HFFc6 (cell line): ENCODE data around the gene OR2C3. TPM values are rescaled to one million over a fixed set of nuclear protein-coding genes. Genes with fewer than 3 reads are reported as not detected.

Experiments
- DNase-seq: peaks from one replicate; pipeline ENCODE4 v3.0.0-alpha.2; 2018
- H3K27ac Mint-ChIP-seq: 2 replicates; pipeline ENCODE4 v1.8.0; 2020; ENCODE audit warnings: mild to moderate bottlenecking, mixed read lengths
- H3K27me3 Mint-ChIP-seq: 2 replicates; pipeline ENCODE4 v1.8.0; 2021; ENCODE audit warnings: mild to moderate bottlenecking, moderate library complexity, mixed read lengths; ENCODE audit not compliant: insufficient read depth
- H3K36me3 Mint-ChIP-seq: 2 replicates; pipeline ENCODE4 v1.8.0; 2021; ENCODE audit warnings: low read depth, mixed read lengths
- H3K4me1 Mint-ChIP-seq: 2 replicates; pipeline ENCODE4 v1.8.0; 2020; ENCODE audit warnings: low read depth, mixed read lengths
- H3K4me3 Mint-ChIP-seq: 2 replicates; pipeline ENCODE4 v1.8.0; 2020; ENCODE audit warnings: mild to moderate bottlenecking, moderate library complexity, mixed read lengths
- H3K9me3 Mint-ChIP-seq: 2 replicates; pipeline ENCODE4 v1.8.0; 2020; ENCODE audit warnings: mild to moderate bottlenecking, mixed read lengths
- CTCF ChIP-seq: fragments of 200-600 bp; sonication (generic); IDR thresholded peaks from 2 replicates; pipeline ENCODE4 v1.5.0; 2021; ENCODE audit warnings: antibody characterized with exemption, mild to moderate bottlenecking
- total RNA-seq, 6 experiments: library from RNA; stranded (reverse); fragmentation: NEBNext Ultra II Directional; extraction: Animal tissue kit (Norgen Biotek cat#: 25700); gene quantifications; 2 replicates in 1 of 6; 3 replicates in 5 of 6; pipeline ENCODE4 v1.2.3, GENCODE V29; 2021

The OR2C3 gene
- total RNA-seq, 6 experiments from 2014 or later = not detected

DNA sequence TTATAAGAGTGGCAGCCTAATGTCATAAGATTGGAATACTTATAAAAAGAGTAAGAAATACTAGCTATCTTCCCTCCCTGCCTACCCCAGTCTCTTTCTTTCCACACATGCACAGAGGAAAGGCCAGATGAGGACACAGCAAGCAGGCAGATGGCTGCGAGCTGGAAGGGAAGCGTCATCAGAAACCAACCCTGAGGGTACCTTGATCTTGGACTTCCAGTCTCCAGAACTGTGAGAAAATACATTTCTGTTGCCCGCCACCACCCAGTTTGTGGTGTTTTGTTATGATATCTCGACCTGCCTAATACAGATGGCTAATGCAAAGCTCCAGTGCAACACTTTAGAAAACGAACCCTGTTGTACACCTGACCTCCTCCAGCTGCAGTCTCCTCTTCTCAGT is 2.3 kb upstream of the OR2C3 start:
- Mint-ChIP-seq H3K4me1 (no peaks in the 10 kb centered on the region; the same call in 1 of the 2 replicates), H3K9me3 (peaks cover 6% of the 10 kb centered on the region; the same call in 1 of the 2 replicates), H3K27ac (no peak overlapping the region), H3K36me3 (no peaks in the 10 kb centered on the region), H3K27me3 (no peaks in the 10 kb centered on the region), H3K4me3 (no peak overlapping the region)
- DNase-seq = no peak
- no peak for TF ChIP-seq CTCF

DNA sequence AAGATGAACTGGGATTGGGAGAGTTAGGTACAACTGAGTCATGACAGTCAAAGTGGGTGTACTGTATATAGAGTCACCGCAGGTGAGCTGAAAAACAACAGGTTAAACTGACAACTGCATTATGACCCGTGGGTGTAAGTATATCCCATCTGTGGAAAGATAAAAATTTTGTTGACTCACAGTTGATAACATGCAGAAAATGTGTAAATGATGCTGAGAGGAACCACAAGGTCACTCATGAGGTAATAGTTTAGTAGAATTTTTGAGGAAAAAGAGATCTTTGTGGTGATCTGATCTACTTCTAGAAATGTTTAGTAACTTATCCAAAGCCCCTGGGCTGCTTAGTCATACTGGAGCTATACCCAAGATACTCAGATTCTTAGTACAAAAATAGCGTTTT is 838 bp downstream of the OR2C3 start:
- H3K27me3 Mint-ChIP-seq = no peaks in the 10 kb centered on the region; the same call in 1 of the 2 replicates
- H3K4me1 Mint-ChIP-seq = no peaks in the 10 kb centered on the region; the same call in 1 of the 2 replicates
- H3K4me3 Mint-ChIP-seq = no peak overlapping the region
- TF ChIP-seq CTCF = no peak
- H3K36me3 Mint-ChIP-seq = no peaks in the 10 kb centered on the region
- no peak overlapping the region for H3K27ac Mint-ChIP-seq
- DNase-seq = no peak
- peaks cover 12% of the 10 kb centered on the region; the same call in 1 of the 2 replicates for H3K9me3 Mint-ChIP-seq

- DNase-seq = no peak
- no peaks in the 10 kb centered on the region; the same call in 1 of the 2 replicates for H3K27me3 Mint-ChIP-seq
- H3K4me1 Mint-ChIP-seq = no peaks in the 10 kb centered on the region; the same call in 1 of the 2 replicates
- H3K4me3 Mint-ChIP-seq = no peak overlapping the region
- H3K36me3 Mint-ChIP-seq = no peaks in the 10 kb centered on the region
- H3K9me3 Mint-ChIP-seq = peaks cover 10% of the 10 kb centered on the region; the same call in 1 of the 2 replicates
- TF ChIP-seq CTCF = 0 out of 2 replicates have a peak, but pooled peaks have one; percentile 16
- no peak overlapping the region for H3K27ac Mint-ChIP-seq
Measured at GRCh38 chr1:247531937-247532336, 4.3 kb downstream of the OR2C3 start.

GRCh38 chr1:247530785-247531184 is 5.5 kb downstream of the OR2C3 start:
- no peak for TF ChIP-seq CTCF
- Mint-ChIP-seq H3K9me3 (peaks cover 10% of the 10 kb centered on the region; the same call in 1 of the 2 replicates), H3K27ac (no peak overlapping the region), H3K4me1 (no peaks in the 10 kb centered on the region; the same call in 1 of the 2 replicates), H3K4me3 (no peak overlapping the region), H3K36me3 (no peaks in the 10 kb centered on the region), H3K27me3 (no peaks in the 10 kb centered on the region; the same call in 1 of the 2 replicates)
- DNase-seq = no peak

GRCh38 chr1:247529771-247530355 is 6.4 kb downstream of the OR2C3 start:
- no peaks in the 10 kb centered on the region for H3K36me3 Mint-ChIP-seq

More at GRCh38 chr1:247529771-247530355, 6.4 kb downstream of the OR2C3 start:
- H3K4me1 Mint-ChIP-seq = no peaks in the 10 kb centered on the region
- H3K9me3 Mint-ChIP-seq = peaks cover 10% of the 10 kb centered on the region; the same call in 1 of the 2 replicates
- H3K27me3 Mint-ChIP-seq = no peaks in the 10 kb centered on the region; the same call in 1 of the 2 replicates
- H3K4me3 Mint-ChIP-seq = no peak overlapping the region
- H3K27ac Mint-ChIP-seq = no peak overlapping the region
- TF ChIP-seq CTCF = no peak
- DNase-seq = no peak
